ENCODE measurements around the gene INPP5F. TPM values are rescaled to one million over a fixed set of nuclear protein-coding genes. Genes with fewer than 3 reads are reported as not detected.
"Not testable (repeated sequence)": the region's sequence is repeated elsewhere in the genome, so short reads cannot be mapped to it uniquely, and the experiment has no call there.

The INPP5F gene
- polyA plus RNA-seq, 4 donors = 54.4 to 70.9 (median 59.3) TPM

DNA sequence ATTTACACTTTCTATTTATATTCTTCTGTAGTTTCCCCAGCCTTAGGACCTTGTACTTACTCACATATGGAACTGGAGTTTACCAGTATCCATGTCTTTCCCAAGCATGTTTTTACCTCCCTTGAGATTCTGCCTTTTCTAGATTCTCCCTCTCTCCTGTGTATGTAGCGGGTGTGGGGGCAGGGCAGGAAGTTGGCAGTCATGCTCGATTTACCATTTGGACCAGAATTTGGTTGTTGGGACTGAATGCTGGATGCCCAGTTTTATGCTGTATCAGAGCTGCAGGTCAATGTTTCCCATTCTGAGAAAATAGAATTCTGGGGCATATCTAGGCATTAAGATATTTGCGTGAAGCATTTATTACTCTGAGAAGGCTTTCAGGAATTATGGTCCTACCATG lies 14.2 kb downstream of the INPP5F start:
- no peak for DNase-seq (ENCODE audit: low read depth in 4 of 4, low spot score in 3 of 4)

DNA sequence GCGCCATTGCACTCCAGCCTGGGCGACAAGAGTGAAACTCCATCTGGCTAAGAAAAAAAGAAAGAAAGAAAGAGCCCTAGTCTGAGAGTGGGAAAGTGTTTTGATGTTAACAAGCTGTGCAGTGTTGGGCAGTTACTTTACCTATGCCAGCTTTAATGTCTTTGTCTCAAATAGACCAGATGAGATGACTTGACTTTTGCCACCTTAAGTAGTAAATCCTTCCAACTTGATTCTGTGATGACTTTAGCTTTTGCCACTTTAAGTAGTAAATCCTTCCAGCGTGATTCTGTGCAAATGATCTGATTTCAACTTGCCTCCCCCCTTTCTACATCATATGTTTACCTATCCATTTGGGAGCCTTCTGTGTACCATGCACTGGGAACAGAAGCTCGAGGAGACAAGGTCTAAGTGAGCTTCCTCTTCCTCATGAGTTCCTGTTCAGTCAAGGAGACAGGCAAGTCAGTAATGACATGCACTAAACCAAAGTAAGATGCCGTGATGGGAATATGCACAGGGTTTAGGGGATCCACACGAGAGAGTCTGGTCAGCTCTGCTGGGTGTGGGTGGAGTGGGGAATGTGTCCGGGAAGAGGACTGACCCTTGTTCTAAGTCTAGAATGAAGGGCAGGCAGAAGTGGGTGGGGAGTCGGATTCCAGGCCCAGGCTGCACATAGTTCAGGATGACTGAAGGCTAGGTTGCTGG lies 17.2 kb downstream of the INPP5F start:
- peak in 1 of 4 donors; percentile 33 for DNase-seq (ENCODE audit: low read depth in 4 of 4, low spot score in 3 of 4)

DNA sequence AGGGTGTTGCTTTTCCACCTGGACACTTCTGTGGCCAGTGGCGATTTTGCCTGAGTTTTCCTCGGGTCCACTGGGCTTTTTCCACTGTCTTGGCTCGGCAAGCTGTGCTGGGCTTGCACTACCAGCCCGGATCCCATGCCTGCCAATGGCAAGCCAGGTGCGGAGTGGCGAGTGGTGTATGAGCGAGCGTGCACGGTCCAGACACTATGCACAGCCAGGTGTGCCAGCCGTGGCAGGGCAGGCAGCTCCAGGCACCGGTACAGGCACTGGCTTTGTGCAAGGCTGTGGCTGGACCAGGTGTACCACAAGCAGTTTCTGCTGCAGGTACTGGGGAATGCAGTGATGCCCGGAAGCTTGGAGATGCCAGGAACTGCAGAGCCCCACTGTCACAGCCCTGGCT lies 22.1 kb downstream of the INPP5F start:
- no peak for DNase-seq (ENCODE audit: low read depth in 4 of 4, low spot score in 3 of 4)

DNA sequence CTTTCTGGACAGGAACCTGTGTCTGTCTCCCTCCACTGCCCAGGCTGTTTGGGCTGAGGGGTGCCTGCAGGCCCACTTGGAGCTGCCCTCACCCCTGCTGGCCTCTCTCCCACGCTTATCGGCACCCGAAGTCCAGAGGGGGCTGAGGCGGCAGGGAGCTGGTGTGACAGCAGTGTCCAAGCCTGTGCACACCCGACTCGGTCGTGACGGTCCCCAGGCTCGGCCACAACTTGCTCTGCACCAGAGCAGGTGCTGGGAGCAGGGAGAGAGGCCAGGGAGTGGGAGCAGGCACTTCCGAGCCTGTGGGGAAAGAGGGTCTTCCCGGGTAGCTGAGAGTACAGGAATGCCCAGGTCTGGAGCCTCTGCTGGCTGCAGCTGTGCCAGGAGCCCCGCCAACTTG lies 23.0 kb downstream of the INPP5F start:
- no peak for DNase-seq (ENCODE audit: low read depth in 4 of 4, low spot score in 3 of 4)

DNA sequence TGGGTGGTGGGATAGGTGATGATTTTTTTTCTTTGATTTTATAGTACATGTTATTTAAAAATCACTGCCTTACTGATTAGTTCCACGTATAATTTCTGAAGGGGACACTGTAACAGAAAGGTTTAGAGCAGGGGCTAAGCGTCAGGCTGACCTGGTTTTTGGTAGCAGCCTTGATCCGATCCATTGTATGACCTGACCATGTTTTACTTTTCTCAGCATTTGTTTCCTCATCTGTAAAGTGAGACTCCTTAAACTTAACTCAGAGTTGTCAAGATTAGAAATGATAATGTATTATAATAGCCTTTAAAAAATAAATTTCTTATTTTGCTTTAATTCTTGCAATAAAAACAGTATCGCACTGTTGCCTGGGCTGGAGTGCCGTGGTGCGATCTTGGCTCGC lies 23.6 kb downstream of the INPP5F start:
- no peak for DNase-seq (ENCODE audit: low read depth in 4 of 4, low spot score in 3 of 4)

DNA sequence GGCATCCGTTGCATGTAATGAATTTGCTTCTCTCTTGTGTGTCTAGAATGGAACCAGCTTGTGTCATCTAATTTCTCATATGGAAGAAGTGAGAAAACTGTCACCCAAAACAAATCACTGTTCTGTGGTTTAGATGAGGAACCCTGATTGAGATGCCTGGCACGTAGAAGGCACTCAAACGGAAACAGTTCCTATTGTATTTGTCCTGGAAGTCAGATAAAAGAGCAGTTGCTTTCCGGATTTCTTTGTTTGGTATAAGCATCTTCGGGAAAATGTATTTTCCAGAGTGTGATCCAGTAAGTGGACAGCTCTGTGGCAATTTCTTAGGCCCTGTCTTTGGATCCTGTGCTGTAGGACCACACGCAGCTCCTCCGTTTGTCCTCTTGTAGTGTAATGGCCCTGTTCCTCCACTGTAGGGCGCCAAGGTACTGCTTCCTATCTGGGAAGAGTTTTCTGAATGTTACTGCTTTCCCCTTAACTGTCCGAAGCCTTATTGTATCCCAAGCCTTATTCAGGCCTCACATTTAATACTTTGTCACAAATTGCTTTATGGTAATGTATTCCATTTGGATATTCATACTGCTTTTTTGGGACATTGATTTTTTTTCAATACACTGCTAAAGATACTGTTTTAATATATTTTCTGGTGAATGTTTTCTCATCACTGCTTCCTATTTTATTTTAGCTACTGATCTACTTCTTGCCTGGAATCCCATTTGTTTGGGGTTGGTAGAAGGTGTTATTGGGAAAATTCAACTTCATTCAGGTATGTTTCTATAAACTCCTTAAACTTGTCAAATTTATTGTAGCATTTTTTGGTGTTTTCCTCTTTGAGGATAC lies 24.8 kb downstream of the INPP5F start:
- DNase-seq (ENCODE audit: low read depth in 4 of 4, low spot score in 3 of 4) = peak in 2 of 4 donors; percentile 46 to 64

DNA sequence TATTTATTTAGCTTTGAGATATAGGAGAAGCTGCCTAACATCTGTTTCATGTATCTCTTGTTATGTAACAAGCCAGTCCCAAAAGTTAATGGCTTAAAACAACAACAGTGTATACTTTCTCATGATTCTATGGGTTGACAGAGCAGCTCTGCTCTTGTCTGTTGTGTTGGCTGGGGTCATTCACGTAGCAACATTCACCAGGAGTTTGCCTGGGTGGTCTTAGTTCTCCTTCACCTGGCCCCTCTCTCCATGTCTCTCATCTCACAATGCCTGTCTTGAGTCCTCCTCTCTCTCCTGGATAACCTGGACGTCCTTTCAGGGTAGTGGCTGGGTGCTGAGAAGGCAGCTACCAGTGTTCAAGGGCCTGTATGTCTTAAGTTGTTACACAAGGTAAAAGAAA lies 27.5 kb downstream of the INPP5F start:
- no peak for DNase-seq (ENCODE audit: low read depth in 4 of 4, low spot score in 3 of 4)

DNA sequence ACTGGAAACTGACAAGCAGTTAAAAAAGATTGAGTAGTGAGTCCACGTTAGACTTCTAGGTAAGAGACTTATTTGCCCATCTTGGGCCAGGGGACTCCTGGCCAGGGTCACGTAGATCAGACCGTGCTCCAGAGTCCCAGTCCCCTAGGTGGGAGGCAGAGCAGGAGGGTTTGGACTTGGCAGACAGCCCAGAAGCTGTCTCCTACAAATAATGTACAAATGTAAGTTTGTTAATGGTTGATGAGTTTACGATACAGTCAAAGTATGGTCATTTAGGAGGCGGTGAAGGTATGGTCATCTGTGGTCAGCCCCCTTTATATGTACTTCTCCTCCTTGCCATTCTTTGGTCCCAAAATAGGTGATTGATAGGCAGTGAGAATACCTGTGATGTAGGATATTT lies 28.2 kb downstream of the INPP5F start:
- peak in 3 of 4 donors; percentile 47 to 51 (median 47) for DNase-seq (ENCODE audit: low read depth in 4 of 4, low spot score in 3 of 4)

DNA sequence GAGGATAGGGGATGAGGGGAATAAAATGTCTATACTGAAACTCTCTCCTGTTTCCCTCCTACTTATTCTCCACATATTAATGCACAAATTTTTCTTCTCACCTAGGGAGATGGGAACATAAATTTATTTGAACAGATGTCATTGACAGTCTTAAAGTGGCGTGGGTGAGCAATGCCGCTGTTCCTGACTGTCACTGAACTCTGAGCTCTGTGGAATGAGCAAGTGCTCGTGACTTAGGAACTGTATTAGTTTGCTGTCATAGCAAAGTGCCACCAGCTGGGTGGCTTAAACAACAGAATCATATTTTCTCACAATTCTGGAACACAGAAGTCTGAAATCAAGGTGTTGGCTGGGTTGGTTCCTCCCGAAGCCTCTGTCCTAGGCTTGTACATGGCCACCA lies 29.1 kb downstream of the INPP5F start:
- no peak for DNase-seq (ENCODE audit: low read depth in 4 of 4, low spot score in 3 of 4)

DNA sequence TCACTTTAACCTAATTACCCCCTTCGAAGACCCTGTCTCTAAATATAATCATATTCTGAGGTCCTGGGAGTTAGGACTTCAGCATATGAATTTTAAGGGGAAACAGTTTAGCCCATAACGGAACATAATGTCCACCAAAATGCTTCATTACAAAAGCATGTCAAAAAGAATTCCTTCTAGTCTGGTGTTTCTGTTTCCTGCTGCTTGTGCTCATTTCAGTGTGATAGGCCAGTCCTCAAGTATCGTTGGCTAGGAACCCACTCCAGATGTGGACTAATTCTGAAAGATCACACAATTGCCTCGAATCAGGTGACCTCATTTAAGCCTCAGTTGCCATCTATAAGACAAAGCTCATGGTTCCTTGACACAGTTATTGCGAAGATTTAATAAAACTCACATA lies 29.6 kb downstream of the INPP5F start:
- DNase-seq (ENCODE audit: low read depth in 4 of 4, low spot score in 3 of 4) = no peak

DNA sequence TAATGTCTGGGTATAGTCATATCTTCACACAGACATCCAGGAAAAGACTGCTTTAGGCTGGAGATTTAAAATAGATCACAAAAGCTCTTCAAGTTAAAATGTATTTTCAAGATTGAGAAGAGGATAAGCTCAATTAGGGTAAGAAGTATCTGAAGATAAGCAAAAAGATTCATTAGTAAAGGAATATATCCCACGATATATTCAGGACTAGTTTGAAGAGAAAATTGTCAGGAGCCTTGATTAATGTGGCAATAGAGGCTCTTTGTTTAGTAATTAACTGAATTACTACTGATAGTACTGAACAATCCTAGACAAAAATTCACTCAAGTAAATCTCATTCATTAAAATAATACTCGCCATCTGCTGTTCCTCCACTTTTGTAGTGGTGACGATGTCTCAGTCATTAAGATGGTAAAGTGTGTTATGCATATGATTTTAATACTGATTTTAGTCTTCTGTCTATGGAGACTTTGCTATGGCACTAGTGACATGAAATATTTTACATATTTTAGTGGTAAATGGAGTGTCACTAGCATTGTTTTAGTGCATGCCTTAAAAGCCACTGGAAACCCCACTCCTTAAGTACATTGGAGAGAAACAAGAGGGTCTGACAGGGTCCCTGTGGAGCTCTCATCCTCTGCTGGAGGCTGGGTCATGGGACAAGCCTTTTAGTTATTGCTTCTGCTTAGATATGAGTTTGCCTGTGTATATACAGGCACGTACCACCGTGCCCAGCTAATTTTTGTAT lies 32.8 kb downstream of the INPP5F start:
- DNase-seq (ENCODE audit: low read depth in 4 of 4, low spot score in 3 of 4) = no peak

DNA sequence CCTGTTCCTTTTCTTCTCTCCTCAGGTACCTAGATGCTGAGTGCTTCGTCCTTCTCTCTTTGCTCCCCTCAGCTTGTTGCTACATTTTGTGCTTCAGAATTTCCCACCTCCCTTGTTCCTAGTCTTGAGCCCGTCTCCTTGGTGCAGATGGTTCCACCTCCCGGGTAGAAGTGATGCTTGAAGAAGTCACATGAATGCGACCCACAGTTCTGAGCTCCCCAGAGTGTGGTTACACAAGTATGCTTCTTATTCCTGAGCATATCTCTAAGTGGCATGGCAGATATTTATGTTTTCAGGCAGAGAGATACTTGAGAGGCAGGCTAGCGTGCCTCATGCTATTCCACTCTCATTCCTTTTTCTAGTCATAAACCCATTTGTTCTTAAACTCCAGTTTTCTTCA lies 34.0 kb downstream of the INPP5F start:
- DNase-seq (ENCODE audit: low read depth in 4 of 4, low spot score in 3 of 4) = no peak

DNA sequence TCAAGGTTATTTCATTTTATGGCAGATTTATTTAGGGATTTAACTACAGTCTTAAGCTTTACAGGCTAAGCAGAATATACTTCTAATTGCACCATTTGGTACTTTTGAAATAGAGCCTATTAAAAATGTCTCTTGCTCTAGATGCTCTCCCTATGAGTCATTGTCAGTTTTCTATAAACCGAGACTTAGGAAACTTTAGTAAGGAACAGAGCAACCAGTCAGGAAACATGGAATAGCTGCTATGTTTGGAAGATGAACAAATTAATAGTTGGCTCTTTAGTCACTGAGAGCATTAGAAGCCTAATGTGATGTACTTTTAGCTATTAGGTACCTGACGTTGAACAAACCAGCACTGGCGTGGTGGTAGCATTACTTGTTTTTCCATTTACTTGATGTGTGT lies 35.3 kb downstream of the INPP5F start:
- DNase-seq (ENCODE audit: low read depth in 4 of 4, low spot score in 3 of 4) = no peak

DNA sequence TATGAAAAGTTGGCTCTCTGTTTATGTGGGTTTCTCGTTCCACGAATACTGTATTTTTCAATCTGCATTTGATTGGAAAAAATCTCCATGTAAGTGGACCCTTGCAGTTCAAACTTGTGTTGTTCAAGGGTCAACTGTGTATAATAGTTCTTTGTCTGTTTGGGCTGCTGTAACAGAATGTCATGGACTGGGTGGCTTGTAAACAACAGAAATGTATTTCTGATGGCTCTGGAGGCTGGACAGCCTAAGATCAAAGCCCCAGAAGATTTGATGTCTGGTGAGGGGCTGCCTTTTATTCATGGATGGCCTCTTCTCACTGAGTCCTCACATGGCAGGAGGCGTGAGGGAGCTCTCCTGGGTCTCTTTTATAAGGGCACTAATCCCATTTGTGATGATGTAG lies 36.2 kb downstream of the INPP5F start:
- no peak for DNase-seq (ENCODE audit: low read depth in 4 of 4, low spot score in 3 of 4)

DNA sequence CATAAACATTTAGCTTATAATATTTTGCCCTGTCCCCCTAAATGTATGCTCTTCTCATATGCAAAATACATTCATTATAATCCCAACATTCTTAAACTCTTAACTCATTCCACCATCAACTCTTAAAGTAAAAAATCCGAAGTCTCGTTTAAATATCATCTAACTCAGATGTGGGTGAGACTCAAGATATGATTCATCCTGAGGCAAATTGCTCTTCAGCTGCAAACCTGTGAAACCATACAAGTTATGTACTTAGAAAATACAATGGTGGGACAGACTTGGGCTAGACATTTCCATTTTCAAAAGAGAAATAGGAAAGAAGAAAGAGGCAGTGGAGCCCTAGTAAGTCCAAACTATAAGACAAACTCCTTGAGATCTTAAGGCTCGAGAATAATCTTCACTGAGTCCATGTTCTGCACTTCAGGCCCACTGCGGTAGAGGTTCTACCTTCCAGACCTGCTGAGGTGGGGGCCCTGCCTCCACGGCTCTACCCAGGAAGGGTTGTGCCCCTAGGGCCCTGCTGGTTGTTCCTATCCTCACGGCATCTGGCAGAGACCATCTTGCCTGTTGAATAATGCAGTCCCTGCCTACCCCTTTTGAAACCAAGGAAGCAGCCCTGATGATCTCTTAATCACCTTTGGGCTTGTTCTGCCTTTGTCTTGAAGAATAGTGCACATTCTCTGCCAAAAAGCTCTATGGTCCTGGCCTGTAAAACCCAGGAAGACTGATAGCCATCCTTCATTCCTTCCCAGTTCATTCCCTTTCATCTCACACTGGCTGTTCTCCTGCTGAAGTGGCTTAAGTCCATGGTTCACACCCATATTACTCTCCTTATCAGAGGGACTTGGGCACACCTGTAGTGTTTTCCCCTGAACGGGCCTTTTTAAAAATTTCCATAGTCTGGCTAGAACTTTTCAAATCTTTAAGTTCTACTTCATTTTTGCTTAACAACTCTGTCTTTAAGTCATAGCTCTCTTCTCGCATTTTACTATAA lies 37.3 kb downstream of the INPP5F start:
- no peak for DNase-seq (ENCODE audit: low read depth in 4 of 4, low spot score in 3 of 4)

DNA sequence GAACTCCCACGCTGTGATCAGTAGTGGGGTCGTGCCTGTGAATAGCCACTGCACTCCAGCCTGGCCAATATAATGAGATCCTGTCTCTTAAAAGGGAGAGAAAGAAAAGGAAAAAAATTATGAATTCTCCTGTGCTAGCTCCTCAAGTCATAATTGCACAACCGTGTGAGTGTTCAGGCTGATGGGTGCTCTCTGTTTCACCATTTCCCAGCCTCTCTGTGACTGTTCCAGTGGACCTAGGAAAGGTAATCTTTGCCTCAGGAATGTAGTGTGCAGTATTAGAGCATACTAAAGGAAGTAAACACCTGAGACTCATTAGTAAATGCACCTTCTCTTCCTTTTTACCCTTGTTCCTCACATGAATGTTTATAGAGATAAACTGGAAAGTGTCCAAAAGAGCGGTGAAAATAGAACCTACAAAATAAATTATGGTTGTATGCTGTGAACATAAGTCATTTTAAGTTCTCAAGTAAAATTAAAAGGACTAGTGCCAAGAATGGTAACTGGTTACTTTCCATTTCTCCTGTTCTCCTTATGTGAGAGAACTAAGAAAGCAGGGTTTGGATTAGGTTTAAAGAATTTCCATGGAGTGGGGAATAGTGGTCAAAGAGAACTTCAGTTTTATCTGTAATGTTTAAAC lies 42.7 kb downstream of the INPP5F start:
- DNase-seq (ENCODE audit: low read depth in 4 of 4, low spot score in 3 of 4) = no peak

DNA sequence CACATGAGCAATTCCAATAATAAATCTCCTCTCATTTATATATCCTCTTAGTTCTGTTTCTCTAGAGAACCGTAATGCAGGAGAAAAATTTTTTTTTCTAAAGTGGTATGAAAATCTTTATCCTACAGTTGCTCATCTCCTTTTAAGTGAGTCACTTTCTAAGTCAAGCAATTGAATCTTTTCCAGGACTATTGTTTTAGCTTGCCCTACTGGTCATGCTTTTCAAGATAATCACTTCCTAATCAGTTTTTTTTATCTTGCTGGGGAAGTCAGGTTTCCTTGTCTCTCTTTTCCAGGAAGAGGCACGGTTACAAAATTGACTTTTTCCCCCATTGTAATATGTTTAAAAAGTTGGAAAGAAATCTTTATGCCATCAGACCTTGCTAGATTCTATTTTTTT lies 44.0 kb downstream of the INPP5F start:
- DNase-seq (ENCODE audit: low read depth in 4 of 4, low spot score in 3 of 4) = no peak

DNA sequence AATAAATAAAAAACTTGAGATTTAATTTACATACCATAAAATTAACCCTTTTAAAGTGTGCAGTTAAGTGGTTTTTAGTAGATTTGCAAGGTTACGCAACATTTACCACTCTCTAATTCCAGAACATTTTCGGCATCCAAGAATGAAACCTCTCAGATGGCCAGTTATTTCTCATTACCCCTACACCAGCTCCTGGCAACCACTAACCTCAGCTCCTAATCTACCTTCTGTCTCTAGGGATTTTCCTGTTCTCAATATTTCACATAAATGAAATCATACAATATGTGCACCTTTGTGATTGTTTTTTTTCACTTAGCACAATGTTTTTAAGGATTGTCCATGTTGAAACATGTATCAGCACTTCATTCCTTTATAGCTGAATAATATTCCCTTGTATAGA lies 45.1 kb downstream of the INPP5F start:
- no peak for DNase-seq (ENCODE audit: low read depth in 4 of 4, low spot score in 3 of 4)

DNA sequence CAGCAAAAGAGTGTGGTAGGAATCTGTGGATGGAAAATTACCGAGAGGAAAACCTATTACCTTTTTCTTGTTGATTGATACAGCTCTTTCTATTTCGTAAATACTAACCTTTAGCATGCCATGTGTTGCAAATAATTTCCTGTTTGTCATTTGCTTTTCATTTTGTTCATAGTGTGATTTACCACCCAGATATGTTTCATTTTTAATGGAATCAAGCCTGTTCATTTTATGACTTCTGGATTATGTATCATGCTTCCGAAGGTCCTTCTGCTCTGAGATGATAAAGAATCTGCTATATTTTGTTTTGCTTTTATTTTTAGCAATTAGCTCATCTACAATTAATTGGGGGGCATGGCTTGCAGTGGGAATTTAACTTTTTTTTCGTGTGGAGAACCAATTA lies 46.5 kb downstream of the INPP5F start:
- no peak for DNase-seq (ENCODE audit: low read depth in 4 of 4, low spot score in 3 of 4)

DNA sequence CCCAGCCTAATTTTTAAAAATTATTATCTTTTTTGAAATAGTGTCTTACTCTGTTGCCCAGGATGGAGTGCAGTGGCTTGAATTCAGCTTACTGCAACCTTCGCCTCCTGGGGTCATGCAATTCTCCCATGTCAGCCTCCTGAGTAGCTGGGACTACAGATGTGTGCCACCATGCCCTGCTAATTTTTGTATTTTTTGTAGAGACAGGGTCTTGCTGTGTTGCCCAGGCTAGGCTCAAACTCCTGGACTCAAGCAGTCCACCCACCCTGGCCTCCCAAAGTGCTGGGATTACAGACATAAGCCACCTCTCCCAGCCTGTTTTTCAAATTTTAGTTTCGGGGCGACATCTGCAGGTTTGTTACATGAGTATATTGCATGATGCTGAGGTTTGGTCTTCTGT lies 47.2 kb downstream of the INPP5F start:
- DNase-seq (ENCODE audit: low read depth in 4 of 4, low spot score in 3 of 4) = not testable (repeated sequence)

Measured in left renal pelvis (tissue), 4 donors.